Duodenal mucosa (tissue), 2 donors: ENCODE results near the gene PRKCA.

ENCODE experiments used
- H3K27ac ChIP-seq: one replicate; pipeline ENCODE4 v1.7.0; 2013; ENCODE audit warnings: low read depth, low read length
- H3K27me3 ChIP-seq, 2 donors: one replicate each; pipeline ENCODE4 v1.7.0; 2013; ENCODE audit warnings: low read length in 2 of 2, control low read depth in 1 of 2; ENCODE audit not compliant: insufficient read depth in 2 of 2, control insufficient read depth in 1 of 2
- H3K36me3 ChIP-seq, 2 donors: one replicate each; pipeline ENCODE4 v1.7.0; 2013; ENCODE audit warnings: low read length in 2 of 2, control low read depth in 1 of 2; ENCODE audit not compliant: insufficient read depth in 2 of 2, control insufficient read depth in 1 of 2
- H3K4me1 ChIP-seq, 2 donors: one replicate each; pipeline ENCODE4 v1.7.0; 2013; ENCODE audit warnings: low read length in 2 of 2, control low read depth in 1 of 2; ENCODE audit not compliant: insufficient read depth in 2 of 2, control insufficient read depth in 1 of 2
- H3K4me3 ChIP-seq, 2 donors: one replicate each; pipeline ENCODE4 v1.7.0; 2013; ENCODE audit warnings: low read length in 2 of 2, low read depth in 1 of 2
- H3K9ac ChIP-seq, 2 donors: one replicate each; pipeline ENCODE4 v1.7.0; 2013; ENCODE audit warnings: low read length in 2 of 2, low read depth in 1 of 2
- H3K9me3 ChIP-seq, 2 donors: one replicate each; pipeline ENCODE4 v1.7.0; 2013; ENCODE audit warnings: low read length in 2 of 2, control low read depth in 1 of 2; ENCODE audit not compliant: control insufficient read depth in 1 of 2

Gene PRKCA

DNA sequence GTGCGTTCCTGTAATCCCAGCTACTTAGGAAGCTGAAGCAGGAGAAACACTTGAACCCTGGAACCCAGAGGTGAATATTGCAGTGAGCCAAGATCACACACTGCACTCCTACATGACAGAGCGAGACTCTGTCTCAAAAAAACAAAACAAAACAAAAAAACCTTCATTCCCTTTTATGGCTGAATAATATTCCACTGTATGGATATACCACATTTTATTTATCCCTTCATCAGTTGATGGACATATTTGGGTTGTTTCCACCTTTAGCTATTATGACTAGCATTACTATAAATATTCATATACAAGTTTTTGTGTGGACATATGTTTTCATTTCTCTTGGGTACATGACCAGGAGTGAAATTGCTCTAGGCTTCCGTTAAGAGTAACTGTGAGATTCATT is 30.9 kb upstream of the PRKCA start:
- no peak overlapping the region for H3K4me3 ChIP-seq
- no peaks in the 10 kb centered on the region for H3K36me3 ChIP-seq
- H3K9me3 ChIP-seq: no peaks in the 10 kb centered on the region
- no peaks in the 10 kb centered on the region for H3K27me3 ChIP-seq
- H3K4me1 ChIP-seq: no peaks in the 10 kb centered on the region
- H3K27ac ChIP-seq: no peak overlapping the region
- H3K9ac ChIP-seq: no peak overlapping the region

DNA sequence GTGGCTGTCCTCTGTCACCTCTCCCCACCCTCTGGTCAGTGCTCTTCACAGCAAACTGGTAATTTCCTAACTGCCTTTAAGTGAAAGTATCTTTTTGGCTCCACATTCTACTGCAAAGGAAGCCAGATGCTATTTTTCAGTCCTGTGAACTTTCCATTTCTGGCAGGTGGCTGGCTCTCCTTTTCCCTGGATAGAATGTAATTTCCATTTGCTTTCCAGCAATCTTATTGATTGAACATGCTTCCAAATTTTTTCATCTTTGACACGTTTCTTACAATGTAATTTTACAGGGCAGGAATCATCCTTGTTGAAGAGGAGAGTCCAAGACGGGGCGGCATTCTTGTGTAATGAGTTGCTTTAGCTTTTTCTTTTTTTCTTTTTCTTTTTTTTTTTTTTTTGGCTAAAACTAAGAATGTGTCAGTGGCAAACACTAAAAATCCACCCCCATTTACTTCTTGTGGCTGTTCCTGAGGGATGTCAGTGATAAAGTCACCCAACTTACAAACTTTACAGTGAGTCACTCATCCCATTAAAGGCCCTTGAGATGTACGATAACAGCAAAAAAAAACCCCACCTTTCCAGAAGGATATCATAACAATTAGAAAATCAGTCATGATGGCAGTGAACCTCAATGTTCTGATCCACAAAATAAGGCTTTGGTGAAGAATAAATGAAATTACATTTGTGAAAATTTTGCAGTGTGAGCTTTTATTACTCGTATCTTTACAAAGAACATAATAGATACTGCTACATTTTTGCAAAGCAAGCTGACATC is 29.4 kb upstream of the PRKCA start:
- Histone ChIP-seq H3K27me3 (no peaks in the 10 kb centered on the region), H3K4me1 (no peaks in the 10 kb centered on the region), H3K9me3 (no peaks in the 10 kb centered on the region), H3K36me3 (no peaks in the 10 kb centered on the region), H3K27ac (no peak overlapping the region), H3K4me3 (no peak overlapping the region), H3K9ac (no peak overlapping the region)

DNA sequence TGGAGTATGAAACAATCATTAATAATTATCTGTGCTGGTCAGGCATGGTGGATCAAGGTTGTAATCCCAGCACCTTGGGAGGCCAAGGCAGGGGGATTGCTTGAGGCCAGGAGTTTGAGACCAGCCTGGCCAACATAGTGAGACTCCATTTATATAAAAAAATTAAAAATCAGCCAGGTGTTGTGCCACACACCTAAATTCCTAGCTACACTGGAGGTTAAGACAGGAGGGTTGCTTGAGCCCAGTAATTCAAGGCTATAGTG is 28.9 kb upstream of the PRKCA start:
- H3K9ac ChIP-seq: no peak overlapping the region
- H3K27ac ChIP-seq: no peak overlapping the region
- H3K27me3 ChIP-seq: no peaks in the 10 kb centered on the region
- no peak overlapping the region for H3K4me3 ChIP-seq
- no peaks in the 10 kb centered on the region for H3K36me3 ChIP-seq
- no peaks in the 10 kb centered on the region for H3K9me3 ChIP-seq
- no peaks in the 10 kb centered on the region for H3K4me1 ChIP-seq

DNA sequence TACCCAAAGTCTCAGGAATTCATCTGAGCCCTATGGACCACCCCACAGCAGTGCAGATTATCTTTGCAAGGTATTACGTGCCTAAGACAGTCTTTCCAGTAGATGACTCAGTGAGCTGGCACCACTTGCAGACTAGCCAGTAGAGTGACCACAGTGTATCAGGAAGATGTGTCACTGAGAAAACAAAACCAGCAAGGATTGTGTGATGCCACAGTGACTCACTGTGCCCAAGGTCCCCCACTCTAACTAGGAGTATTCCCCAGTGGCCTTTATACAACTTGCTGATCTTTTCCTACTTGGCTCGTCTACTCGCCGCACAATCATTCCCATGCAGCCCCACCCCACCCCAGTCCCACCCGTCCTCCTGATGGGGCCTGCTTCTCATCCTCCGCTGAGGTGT is 26.8 kb upstream of the PRKCA start:
- Histone ChIP-seq H3K9ac (no peak overlapping the region), H3K27me3 (no peaks in the 10 kb centered on the region), H3K27ac (no peak overlapping the region), H3K4me1 (no peaks in the 10 kb centered on the region), H3K4me3 (no peak overlapping the region), H3K9me3 (no peaks in the 10 kb centered on the region), H3K36me3 (no peaks in the 10 kb centered on the region)

DNA sequence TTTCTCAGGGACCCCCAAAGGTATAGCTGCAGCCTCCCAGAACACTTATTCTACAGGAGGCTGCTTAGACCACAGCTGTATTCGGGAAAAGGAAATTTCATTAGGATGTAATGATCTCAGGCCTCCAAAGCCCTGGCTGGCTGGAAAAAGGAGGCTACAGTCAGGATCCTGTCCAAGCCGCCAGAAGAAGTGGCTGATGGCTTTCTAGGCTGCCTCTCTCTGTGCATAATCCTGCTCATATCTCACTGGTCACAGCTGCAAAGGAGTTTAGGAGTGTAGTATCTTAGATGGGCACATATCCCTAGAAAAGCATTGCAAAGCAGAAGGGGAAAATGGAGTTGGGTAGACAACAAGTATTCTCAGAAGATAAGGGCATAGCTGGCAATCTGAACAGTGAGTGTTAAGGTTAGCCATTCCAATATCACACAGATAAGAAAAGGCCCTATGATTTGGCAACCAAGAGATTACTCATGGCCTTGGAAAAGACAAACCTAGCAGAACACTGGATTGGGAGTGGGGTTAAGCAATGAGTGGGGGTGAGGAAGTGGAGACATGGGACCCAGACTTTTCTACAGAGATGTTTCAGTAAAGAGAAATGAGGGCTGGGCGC is 26.0 kb upstream of the PRKCA start:
- H3K27me3 ChIP-seq: no peaks in the 10 kb centered on the region
- no peaks in the 10 kb centered on the region for H3K4me1 ChIP-seq
- H3K36me3 ChIP-seq: no peaks in the 10 kb centered on the region
- H3K4me3 ChIP-seq: no peak overlapping the region
- H3K9ac ChIP-seq: no peak overlapping the region
- H3K9me3 ChIP-seq: no peaks in the 10 kb centered on the region
- H3K27ac ChIP-seq: no peak overlapping the region

DNA sequence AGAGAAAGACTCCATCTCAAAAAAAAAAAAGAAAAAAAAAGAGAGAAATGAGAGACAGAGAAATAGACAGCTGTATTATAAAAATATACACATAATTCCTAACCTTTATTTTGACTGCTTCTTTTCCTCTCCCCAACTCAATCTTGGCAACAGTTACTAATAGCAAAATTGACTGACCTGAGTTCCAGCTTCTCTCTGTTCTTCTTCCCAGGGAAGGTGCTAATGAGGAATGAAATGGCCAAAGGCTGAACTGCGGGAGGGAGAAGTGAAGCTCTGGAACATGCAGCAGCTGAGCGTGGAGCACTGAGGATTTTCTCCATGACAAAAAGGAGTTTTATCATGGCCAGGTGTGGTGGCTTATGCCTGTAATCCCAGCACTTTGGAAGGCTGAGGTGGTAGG is 25.2 kb upstream of the PRKCA start:
- Histone ChIP-seq H3K36me3 (no peaks in the 10 kb centered on the region), H3K27me3 (no peaks in the 10 kb centered on the region), H3K4me3 (no peak overlapping the region), H3K4me1 (no peaks in the 10 kb centered on the region), H3K9ac (no peak overlapping the region), H3K27ac (no peak overlapping the region), H3K9me3 (no peaks in the 10 kb centered on the region)

DNA sequence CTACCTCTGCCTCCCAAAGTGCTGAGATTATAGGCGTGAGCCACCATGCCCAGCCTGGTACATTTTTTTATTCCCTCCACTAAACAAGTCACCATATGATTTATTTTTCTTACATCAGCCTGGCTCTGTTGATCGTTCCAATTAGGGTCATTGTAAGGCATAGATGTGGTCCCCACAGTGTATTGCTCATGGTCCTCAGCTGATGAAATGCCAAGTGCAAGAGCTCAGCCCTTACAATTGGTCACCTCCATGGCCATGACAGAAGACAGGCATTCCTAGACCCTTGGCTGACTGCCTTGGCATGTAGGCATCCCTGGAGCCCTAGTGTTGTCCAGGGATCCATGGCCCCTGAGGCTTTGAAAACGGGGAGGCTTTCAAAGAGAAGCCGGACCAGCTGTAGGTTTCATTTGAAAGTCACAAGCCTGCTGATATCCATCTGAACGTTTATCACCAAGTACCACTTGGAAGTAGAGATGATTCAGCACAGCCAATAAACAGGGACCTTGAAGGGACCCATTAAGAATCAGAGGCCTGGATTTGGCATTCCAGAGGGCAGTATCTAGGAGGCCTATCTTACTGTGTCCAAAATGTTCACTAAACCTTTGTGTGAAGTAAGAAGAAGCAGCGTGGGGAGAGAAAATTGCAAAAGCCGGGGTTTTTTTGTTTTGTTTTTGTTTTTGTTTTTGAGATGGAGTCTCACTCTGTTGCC is 20.6 kb upstream of the PRKCA start:
- no peaks in the 10 kb centered on the region for H3K9me3 ChIP-seq
- no peaks in the 10 kb centered on the region for H3K36me3 ChIP-seq
- no peaks in the 10 kb centered on the region for H3K27me3 ChIP-seq
- H3K9ac ChIP-seq: no peak overlapping the region
- H3K27ac ChIP-seq: no peak overlapping the region
- no peak overlapping the region for H3K4me3 ChIP-seq
- H3K4me1 ChIP-seq: no peaks in the 10 kb centered on the region

DNA sequence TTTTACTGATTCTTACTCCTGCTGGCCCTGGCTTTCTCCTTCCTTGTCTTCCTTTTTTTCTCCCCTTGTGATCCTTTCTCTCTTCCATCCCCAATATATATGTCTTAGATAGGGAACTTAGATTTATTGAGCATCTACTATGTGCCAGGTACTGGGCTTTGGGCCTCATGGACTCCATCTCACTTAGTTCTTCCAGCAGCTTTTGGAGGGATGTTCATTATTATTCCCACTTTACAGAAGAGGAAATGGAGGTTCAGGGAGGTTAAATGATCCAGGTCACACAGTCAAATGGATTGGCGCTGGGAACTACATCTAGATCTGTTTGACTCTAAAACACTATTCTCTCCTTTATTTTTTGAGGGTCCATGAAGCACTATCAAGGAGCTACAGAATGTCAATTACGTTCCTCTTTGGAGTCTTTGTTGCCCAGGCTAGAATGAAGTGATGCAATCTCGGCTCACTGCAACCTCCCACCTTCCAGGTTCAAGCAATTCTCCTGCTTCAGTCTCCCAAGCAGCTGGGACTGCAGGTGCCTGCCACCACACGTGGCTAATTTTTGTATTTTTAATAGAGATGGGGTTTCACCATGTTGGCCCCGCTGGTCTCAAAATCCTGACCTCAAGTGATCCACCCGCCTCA is 19.0 kb upstream of the PRKCA start:
- no peak overlapping the region for H3K9ac ChIP-seq
- no peak overlapping the region for H3K27ac ChIP-seq
- no peaks in the 10 kb centered on the region for H3K27me3 ChIP-seq
- H3K4me1 ChIP-seq: peaks cover 0 to 5% of the 10 kb centered on the region in 2 donors
- no peaks in the 10 kb centered on the region for H3K9me3 ChIP-seq
- H3K4me3 ChIP-seq: no peak overlapping the region
- H3K36me3 ChIP-seq: no peaks in the 10 kb centered on the region

DNA sequence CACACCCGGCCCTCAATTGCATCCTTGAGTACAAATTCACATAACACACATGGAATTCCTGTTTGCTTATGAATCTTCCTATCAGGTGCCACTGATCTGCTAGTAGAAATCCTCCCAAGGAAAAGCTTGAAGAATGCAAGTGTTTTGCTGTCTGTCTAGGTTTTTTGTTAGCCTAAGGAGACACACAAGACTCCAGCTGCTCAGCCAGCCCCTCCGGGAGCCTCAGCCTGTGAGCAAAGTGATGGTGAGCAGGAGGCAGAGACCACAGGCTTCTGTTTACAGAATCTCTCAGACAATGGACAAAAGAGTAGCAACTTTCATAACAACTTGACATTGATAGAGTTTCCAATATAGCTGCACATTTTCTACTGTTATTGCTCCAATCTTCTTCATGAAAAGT is 18.4 kb upstream of the PRKCA start:
- Histone ChIP-seq H3K9me3 (no peaks in the 10 kb centered on the region), H3K4me3 (no peak overlapping the region)

DNA sequence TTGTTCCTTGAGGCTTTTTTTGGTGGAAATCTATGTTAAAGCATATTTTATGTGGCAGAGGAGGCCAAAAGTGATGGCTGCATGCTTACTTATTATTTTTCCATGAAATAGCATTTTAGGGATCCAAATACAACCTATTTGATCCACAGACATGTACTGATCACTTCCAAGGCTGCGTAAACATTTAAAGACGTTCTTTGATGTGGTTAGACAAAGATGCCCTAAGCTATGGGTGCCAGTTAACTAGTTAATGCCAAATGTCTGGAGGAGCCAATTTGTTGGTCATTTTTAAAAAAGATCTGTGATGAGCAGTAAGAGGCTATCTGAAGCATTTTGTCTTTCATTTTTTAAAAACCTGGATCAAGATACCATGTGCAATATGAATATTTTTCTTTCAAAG is 17.3 kb upstream of the PRKCA start:
- Histone ChIP-seq H3K4me1 (peaks cover 0 to 5% of the 10 kb centered on the region in 2 donors), H3K36me3 (no peaks in the 10 kb centered on the region), H3K9ac (no peak overlapping the region), H3K4me3 (no peak overlapping the region), H3K27ac (no peak overlapping the region), H3K9me3 (no peaks in the 10 kb centered on the region), H3K27me3 (no peaks in the 10 kb centered on the region)

More for the DNA sequence above, 18.4 kb upstream of the PRKCA start:
- no peak overlapping the region for H3K9ac ChIP-seq
- no peaks in the 10 kb centered on the region for H3K36me3 ChIP-seq
- H3K4me1 ChIP-seq: peaks cover 0 to 5% of the 10 kb centered on the region in 2 donors
- H3K27ac ChIP-seq: no peak overlapping the region
- no peaks in the 10 kb centered on the region for H3K27me3 ChIP-seq
